ENCODE data around the gene C4orf51.

DNA sequence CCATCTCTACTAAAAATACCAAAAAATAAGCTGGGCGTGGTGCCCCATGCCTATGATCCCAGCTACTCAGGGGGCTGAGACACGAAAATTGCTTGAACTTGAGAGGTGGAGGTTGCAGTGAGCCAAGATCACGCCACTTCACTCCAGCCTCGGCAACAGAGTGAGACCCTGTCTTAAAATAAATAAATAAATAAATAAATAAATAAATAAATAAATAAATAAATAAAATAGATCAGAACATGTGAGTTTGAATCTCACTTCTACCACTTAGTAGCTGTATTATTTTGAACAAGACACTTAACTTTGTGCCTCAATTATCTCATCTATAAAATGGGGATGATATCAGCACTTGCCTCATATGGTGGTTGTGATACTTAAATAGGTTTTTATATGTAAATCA is 90.2 kb downstream of the C4orf51 start:
- TF ChIP-seq CTCF (IDR thresholded peaks at IDR 0.05) (no peak), POLR2AphosphoS5 (IDR thresholded peaks at IDR 0.05) (no peak)

Measured in sigmoid colon (tissue), 4 donors.